HuH-7.5 (cell line): Measurements from ENCODE around the gene LEPROT.

ENCODE experiments used
- DNase-seq: peaks from one replicate; pipeline ENCODE4 v3.0.0; 2011; ENCODE audit warnings: low spot score

Gene LEPROT

GRCh38 chr1:65477414-65478378 is 57.2 kb downstream of the LEPROT start:
- no peak for DNase-seq

- no peak for DNase-seq
Measured at GRCh38 chr1:65478379-65479026, 58.0 kb downstream of the LEPROT start.

GRCh38 chr1:65479554-65480204 is 59.2 kb downstream of the LEPROT start:
- DNase-seq: no peak

DNA sequence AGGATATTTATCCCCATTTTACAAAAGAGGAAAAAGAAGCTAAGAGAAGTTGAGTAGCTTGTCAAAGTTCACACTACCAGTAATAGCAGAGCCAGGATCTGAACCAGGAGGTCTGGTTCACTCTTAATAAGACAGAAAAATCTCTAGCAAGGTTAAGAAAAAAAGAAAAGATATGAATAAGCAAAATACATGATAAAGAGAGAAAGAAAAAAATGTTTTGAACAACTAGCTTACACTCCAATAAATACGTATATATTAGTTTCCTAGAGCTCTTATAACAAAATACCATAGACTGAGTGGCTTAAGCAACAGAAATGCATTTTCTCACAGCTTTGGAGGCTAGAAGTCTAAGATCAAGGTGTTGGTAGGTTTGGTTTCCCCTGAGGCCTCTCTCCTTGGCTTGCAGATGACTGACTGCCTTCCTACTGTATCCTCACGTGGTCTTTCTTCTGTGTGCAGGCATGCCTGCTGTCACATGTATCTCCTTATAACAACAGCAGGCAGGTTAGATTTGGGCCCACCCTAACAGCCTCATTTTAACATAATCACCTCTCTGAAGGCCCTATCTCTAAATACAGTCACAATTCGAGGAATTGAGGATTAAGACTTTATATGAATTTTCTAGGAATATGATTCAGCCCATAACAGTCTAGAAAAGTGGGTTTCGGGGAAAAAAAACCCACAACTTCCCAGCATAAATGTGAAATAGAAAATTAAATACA is 60.4 kb downstream of the LEPROT start:
- no peak for DNase-seq

DNA sequence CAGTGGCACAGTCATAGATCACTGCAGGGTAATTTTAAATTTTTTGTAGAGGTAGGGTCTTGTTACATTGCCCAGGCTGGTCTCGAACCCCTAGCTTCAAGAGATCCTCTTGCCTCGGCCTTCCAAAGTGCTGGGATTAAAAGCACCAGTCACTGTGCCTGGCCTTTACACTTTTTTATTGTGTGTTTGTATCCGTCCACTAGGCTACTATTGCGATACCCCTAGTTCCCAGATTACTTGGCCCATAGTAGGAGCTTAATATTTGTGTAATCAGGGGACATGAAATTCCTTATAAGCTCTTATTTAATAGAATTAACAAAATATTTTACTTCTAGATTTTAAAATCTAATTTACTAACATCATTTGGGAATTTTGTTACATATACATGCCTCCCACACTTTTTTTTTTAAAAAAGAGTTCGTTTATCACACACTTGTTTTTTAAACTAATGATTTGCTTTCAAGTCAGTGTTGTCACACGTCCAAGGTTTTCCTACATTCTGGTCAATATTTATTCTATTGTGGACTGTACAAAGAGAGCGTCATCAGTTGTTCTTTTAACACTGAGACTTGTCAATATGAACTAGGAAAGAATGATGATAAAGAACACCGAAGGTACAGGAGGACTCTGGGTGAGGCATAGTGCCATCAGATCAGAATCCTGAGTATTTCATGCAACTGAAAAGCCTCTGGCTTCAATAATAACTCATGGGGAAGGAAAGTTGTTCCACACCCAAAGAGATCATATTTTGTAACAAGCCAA is 63.7 kb downstream of the LEPROT start:
- no peak for DNase-seq
